Pulmonary artery endothelial cell (primary cell): ENCODE results near the gene CRLF1. TPM values are rescaled to one million over a fixed set of nuclear protein-coding genes. Genes with fewer than 3 reads are reported as not detected.

ENCODE experiments used
- DNase-seq: peaks from one replicate; pipeline ENCODE4 v3.0.0-alpha.2; 2011; ENCODE audit warnings: low read depth, low spot score
- total RNA-seq: library from RNA; depleted of rRNA; stranded (reverse); fragments of >200 nt; gene quantifications from 2 replicates; pipeline ENCODE4 v1.2.3, GENCODE V29; 2014

Gene CRLF1
- not detected in 2 replicates for total RNA-seq

GRCh38 chr19:18606281-18607225, at the start of gene CRLF1:
TSS of gene CRLF1 (minus strand) at chr19:18606799. CDS start at chr19:18606656, 143 bp downstream.
- DNase-seq: no peak

GRCh38 chr19:18655173-18655844, 48.7 kb upstream of the CRLF1 start:
- no peak for DNase-seq

GRCh38 chr19:18654469-18654868, 47.9 kb upstream of the CRLF1 start:
- no peak for DNase-seq

- no peak for DNase-seq
Measured at GRCh38 chr19:18653853-18654252, 47.3 kb upstream of the CRLF1 start.

- DNase-seq: no peak
Measured at GRCh38 chr19:18651733-18652132, 45.1 kb upstream of the CRLF1 start.

GRCh38 chr19:18651300-18651699, 44.7 kb upstream of the CRLF1 start:
- no peak for DNase-seq

- DNase-seq: no peak
Measured at GRCh38 chr19:18650468-18651041, 44.0 kb upstream of the CRLF1 start.

GRCh38 chr19:18650021-18650390, 43.4 kb upstream of the CRLF1 start:
- DNase-seq: no peak

GRCh38 chr19:18649371-18650020, 42.9 kb upstream of the CRLF1 start:
- DNase-seq: no peak

GRCh38 chr19:18648973-18649315, 42.3 kb upstream of the CRLF1 start:
- no peak for DNase-seq

GRCh38 chr19:18647807-18648206, 41.2 kb upstream of the CRLF1 start:
- DNase-seq: no peak

- DNase-seq: no peak
Measured at GRCh38 chr19:18647371-18647767, 40.8 kb upstream of the CRLF1 start.

- DNase-seq: no peak
Measured at GRCh38 chr19:18646535-18647370, 40.2 kb upstream of the CRLF1 start.

- no peak for DNase-seq
Measured at GRCh38 chr19:18645035-18645511, 38.5 kb upstream of the CRLF1 start.

GRCh38 chr19:18644196-18645034, 37.8 kb upstream of the CRLF1 start:
- DNase-seq: no peak

GRCh38 chr19:18639706-18640243, 33.2 kb upstream of the CRLF1 start:
- DNase-seq: no peak

- no peak for DNase-seq
Measured at GRCh38 chr19:18637673-18638630, 31.4 kb upstream of the CRLF1 start.

- DNase-seq: no peak
Measured at GRCh38 chr19:18636969-18637629, 30.5 kb upstream of the CRLF1 start, which contains the start of gene KLHL26. TSS of gene KLHL26 (plus strand) at chr19:18637028. CDS start at chr19:18637055, 27 bp downstream.
